HEK293T (cell line): ENCODE measurements around the gene EOMES.
A peak's percentile ranks its signal among the peaks of the same experiment; 100 is the strongest.
"Not testable (repeated sequence)": the region's sequence is repeated elsewhere in the genome, so short reads cannot be mapped to it uniquely, and the experiment has no call there.

ENCODE experiments used
- CTCF ChIA-PET: fragments of 350-600 bp; formaldehyde crosslinking; extraction: SDS; loops from one replicate; lab custom pipeline; 2021; ENCODE audit warnings: antibody characterized with exemption, inconsistent platforms; lab: Yijun Ruan, JAX
- POLR2A ChIA-PET: fragments of 350-600 bp; formaldehyde crosslinking; extraction: SDS; loops from one replicate; lab custom pipeline; 2020; ENCODE audit warnings: antibody characterized with exemption, inconsistent platforms; lab: Yijun Ruan, JAX
- DNase-seq: peaks from one replicate; pipeline ENCODE4 v3.0.0; 2012; ENCODE audit warnings: mixed read lengths; ENCODE audit errors: extremely low spot score
- ARNT ChIP-seq: fragments of 450-650 bp; IDR thresholded peaks from 2 replicates; pipeline ENCODE4 v1.6.1; 2017; ENCODE audit warnings: mild to moderate bottlenecking
- BHLHE40 ChIP-seq: fragments of 450-650 bp; IDR thresholded peaks from 2 replicates; pipeline ENCODE4 v1.6.1; 2016; ENCODE audit warnings: mild to moderate bottlenecking, moderate library complexity, borderline replicate concordance
- CTBP1 ChIP-seq: fragments of 450-650 bp; IDR thresholded peaks from 2 replicates; pipeline ENCODE4 v1.6.1; 2016; ENCODE audit warnings: borderline replicate concordance
- ELF4 ChIP-seq: fragments of 450-650 bp; IDR thresholded peaks from 2 replicates; pipeline ENCODE4 v1.6.1; 2017; ENCODE audit warnings: antibody characterized with exemption
- FOXA1 ChIP-seq: fragments of 450-650 bp; IDR thresholded peaks from 2 replicates; pipeline ENCODE4 v1.6.1; 2016; ENCODE audit warnings: mild to moderate bottlenecking
- FOXK2 ChIP-seq: fragments of 450-650 bp; IDR thresholded peaks from 2 replicates; pipeline ENCODE4 v1.6.1; 2016; ENCODE audit warnings: mild to moderate bottlenecking
- FOXM1 ChIP-seq: fragments of 450-650 bp; IDR thresholded peaks from 2 replicates; pipeline ENCODE4 v1.6.1; 2017; ENCODE audit warnings: mild to moderate bottlenecking, borderline replicate concordance
- HDGF ChIP-seq: fragments of 450-650 bp; IDR thresholded peaks from 2 replicates; pipeline ENCODE4 v1.6.1; 2017; ENCODE audit warnings: antibody characterized with exemption, borderline replicate concordance
- L3MBTL2 ChIP-seq: fragments of 450-650 bp; conservative IDR thresholded peaks from 2 replicates; pipeline ENCODE4 v1.6.1; 2016; ENCODE audit warnings: mild to moderate bottlenecking
- LEF1 ChIP-seq: fragments of 450-650 bp; IDR thresholded peaks from 2 replicates; pipeline ENCODE4 v1.6.1; 2017; ENCODE audit warnings: mild to moderate bottlenecking, borderline replicate concordance
- NFRKB ChIP-seq: fragments of 450-650 bp; IDR thresholded peaks from 2 replicates; pipeline ENCODE4 v1.6.1; 2016; ENCODE audit warnings: mild to moderate bottlenecking, moderate library complexity
- PKNOX1 ChIP-seq: fragments of 450-650 bp; IDR thresholded peaks from 2 replicates; pipeline ENCODE4 v1.6.1; 2016
- SP1 ChIP-seq: fragments of 450-650 bp; IDR thresholded peaks from 2 replicates; pipeline ENCODE4 v1.6.1; 2017
- SUZ12 ChIP-seq: fragments of 450-650 bp; IDR thresholded peaks from 2 replicates; pipeline ENCODE4 v1.6.1; 2016; ENCODE audit warnings: mild to moderate bottlenecking
- TARDBP ChIP-seq: fragments of 450-650 bp; IDR thresholded peaks from 2 replicates; pipeline ENCODE4 v1.6.1; 2016
- ZNF384 ChIP-seq: fragments of 450-650 bp; IDR thresholded peaks from 2 replicates; pipeline ENCODE4 v1.6.1; 2016

The EOMES gene

GRCh38 chr3:27721717-27722564, at the start of gene EOMES:
EOMES (minus strand) TSS chr3:27722323; CDS start chr3:27722294, 29 bp downstream.
- ChIA-PET POLR2A (interaction anchor here (0.6 to 1.3 kb wide), 7 partner anchors 8 to 606 kb away, joined by 3 to 7 read pairs (median 3); no protein-coding TSS in a partner anchor), CTCF (interaction anchor here (0.6 to 2.2 kb wide), 10 partner anchors 9 to 868 kb away, joined by 3 to 16 read pairs (median 4); no protein-coding TSS in a partner anchor)
- peak; percentile 69 for DNase-seq
- TF ChIP-seq TARDBP (no peak), ELF4 (no peak), L3MBTL2 (peak; percentile 62; the same call in 1 of the 2 replicates)

- DNase-seq, CTCF ChIA-PET, POLR2A ChIA-PET: not testable (repeated sequence)
Measured at GRCh38 chr3:27770384-27770783, 48.3 kb upstream of the EOMES start.

- CTCF ChIA-PET: no interaction called here
- no peak for DNase-seq
- POLR2A ChIA-PET: no interaction called here
Measured at GRCh38 chr3:27767000-27767399, 44.9 kb upstream of the EOMES start.

DNA sequence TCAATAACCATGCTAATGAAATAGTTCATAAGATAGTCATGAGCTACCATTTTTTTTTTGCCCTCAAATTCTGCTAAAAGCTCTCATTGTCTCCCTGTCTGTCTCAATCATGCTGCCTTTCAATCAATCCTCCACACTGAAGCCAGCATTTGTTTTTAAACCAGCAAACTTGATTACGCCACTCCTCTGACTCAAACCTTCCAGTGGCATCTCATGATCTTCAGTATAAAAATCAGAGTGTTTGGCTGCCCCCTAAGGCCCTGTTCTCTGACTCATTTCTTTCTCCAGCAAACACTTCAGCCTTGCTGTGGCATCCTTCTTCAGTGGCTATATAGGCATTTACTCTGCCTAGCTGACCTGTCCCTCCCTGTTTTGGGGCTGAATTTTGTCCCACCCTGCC, 36.0 kb upstream of the EOMES start:
- DNase-seq: no peak
- TF ChIP-seq SP1 (no peak), FOXA1 (no peak), HDGF (no peak), BHLHE40 (no peak), FOXM1 (no peak), NFRKB (no peak), TARDBP (no peak), LEF1 (no peak), SUZ12 (no peak), CTBP1 (no peak)
- ChIA-PET CTCF (interaction anchor here (0.6 kb wide), 1 partner anchor 36 kb away, joined by 3 read pairs; the partner anchor contains the start of gene EOMES), POLR2A (no interaction called here)

More at GRCh38 chr3:27767000-27767399, 44.9 kb upstream of the EOMES start:
- no peak for TF ChIP-seq SP1

DNA sequence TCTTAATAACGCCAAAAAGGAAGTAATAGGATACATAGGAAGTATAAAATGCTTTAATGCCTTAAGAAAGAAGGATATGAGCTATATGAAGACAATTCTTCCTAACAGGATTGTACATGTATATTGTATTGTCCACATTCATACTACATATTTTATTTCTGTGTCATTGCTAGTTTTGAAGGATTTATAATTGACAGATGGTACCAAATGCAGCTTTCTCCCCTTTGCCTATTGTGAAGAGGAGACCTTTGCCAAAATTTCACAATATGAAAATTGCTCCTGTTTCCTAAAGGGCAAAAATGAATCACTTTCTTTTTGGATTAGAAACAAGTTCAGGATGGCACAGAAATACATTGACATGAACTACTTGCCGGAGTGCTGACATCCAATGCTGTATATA, 34.8 kb upstream of the EOMES start:
- ChIA-PET POLR2A (no interaction called here), CTCF (no interaction called here)
- TF ChIP-seq FOXM1 (no peak), SP1 (no peak), ZNF384 (no peak), ARNT (no peak), HDGF (no peak)
- no peak for DNase-seq

DNA sequence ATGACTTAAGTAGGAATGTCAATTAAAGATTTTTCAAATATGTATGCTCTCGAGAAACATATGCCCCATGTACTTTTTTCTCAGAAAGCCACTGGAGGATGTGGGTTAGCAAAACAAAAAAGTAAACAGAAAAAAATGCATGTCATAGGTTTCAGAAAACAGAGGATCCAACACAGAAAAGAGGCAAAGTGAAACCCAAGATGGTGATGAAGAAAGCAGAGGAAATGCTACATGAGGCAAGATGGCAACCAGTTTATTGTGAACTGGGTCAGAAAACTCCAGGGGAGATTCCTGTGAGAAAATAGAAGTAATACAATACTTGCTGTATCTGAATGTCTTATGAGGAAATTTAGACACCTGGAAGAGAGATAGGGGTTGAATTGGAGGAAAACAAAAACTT, 30.8 kb upstream of the EOMES start:
- CTCF ChIA-PET: no interaction called here
- DNase-seq: no peak
- TF ChIP-seq ELF4: no peak
- no peak for TF ChIP-seq FOXM1
- TF ChIP-seq SUZ12: no peak
- TF ChIP-seq L3MBTL2: no peak
- TF ChIP-seq SP1: no peak
- TF ChIP-seq NFRKB: no peak
- TF ChIP-seq HDGF: no peak
- TF ChIP-seq FOXK2: no peak
- no peak for TF ChIP-seq ARNT
- TF ChIP-seq TARDBP: no peak
- TF ChIP-seq ZNF384: no peak
- POLR2A ChIA-PET: no interaction called here

DNA sequence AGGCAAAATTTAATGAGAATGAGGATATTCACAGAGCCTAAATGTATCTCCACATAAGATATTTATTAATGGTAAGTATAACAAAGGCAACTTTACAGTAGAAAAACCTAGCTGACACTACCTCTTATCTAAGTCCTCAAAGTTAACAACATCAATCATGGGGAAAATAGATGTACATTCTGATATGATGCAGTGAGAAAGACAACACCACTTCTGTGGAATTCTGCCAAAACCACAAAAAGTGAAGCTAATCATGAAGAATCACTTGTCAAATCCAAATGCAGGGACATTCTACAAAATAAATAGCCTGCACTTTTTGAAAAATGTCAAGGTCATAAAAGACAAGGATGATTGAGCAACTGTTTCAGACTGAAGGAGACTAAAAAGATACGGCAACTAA, 27.5 kb upstream of the EOMES start:
- TF ChIP-seq SUZ12 (no peak), FOXK2 (no peak), ARNT (no peak), FOXM1 (no peak), FOXA1 (no peak), PKNOX1 (no peak), SP1 (no peak), L3MBTL2 (no peak), NFRKB (no peak), ELF4 (no peak), CTBP1 (no peak), TARDBP (no peak), ZNF384 (no peak), HDGF (no peak)

GRCh38 chr3:27746838-27747237, 24.7 kb upstream of the EOMES start:
- CTCF ChIA-PET: no interaction called here
- POLR2A ChIA-PET: no interaction called here
- TF ChIP-seq CTBP1: no peak
- TF ChIP-seq FOXA1: no peak
- TF ChIP-seq TARDBP: no peak
- TF ChIP-seq PKNOX1: no peak
- no peak for TF ChIP-seq SP1
- TF ChIP-seq ARNT: no peak
- DNase-seq: no peak

More for the DNA sequence above, 27.5 kb upstream of the EOMES start:
- CTCF ChIA-PET: interaction anchor here (0.7 kb wide), 1 partner anchor 537 kb away, joined by 3 read pairs; no protein-coding TSS in a partner anchor
- DNase-seq: no peak
- POLR2A ChIA-PET: no interaction called here
